ENCODE data around the gene LORICRIN.

The LORICRIN gene

DNA sequence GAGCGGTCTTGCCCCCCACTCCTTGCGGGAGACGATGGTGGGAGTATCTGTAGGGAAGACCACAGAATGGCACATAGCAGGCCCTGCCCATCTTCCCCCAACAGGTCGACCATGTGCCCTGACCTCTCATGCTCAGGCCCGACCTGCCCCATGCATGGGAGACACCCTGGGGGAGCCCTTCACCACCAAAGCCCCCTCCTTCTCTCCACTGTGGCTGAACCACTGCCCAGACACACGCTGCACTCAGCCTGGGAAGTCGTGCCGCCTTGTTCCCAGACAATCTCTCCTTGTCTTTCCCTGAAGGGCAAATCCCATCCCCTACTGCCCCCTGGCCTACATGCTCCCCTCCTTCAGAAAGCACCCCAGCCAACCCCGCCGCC, 47.7 kb downstream of the LORICRIN start:
- no peak for DNase-seq

DNA sequence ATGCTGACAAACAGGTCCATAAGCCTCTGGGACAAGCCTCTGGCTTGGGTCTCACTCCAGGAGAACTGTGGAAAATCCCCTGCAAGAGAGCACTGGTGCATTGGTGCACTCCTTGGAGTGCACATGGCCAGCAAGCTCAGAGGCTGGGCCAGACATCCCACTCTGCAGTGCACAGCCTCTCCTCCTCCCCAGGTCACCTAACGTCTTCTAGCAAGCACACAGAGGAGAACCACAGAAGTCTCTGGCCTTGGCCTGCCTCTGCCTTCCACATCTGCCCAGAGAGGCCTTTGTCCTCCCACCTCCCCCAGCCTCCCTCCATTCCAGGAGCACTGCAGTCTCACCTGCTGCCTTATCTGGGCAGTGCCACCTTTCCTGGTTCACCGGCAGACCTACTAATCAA, 49.1 kb downstream of the LORICRIN start:
- DNase-seq = no peak

DNA sequence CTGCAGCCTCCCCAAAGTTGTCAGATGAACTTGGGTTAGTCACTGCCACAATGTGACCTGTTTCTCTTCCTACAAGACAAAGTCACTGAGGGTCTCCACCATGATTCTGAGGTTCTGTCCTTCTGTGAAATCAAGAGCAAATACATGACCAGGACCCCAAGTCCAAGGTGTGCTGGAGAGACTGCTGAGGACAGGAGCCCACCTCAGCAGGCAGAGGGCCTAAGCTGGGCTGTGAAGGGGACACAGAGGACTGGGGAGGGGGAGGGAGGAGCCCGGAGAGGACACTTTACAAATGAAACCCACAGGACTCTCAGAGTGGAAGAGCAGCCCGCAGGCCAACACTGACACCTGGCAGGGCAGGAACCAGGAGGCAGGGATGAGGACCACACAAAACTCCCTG, 50.0 kb downstream of the LORICRIN start:
- DNase-seq = no peak

DNA sequence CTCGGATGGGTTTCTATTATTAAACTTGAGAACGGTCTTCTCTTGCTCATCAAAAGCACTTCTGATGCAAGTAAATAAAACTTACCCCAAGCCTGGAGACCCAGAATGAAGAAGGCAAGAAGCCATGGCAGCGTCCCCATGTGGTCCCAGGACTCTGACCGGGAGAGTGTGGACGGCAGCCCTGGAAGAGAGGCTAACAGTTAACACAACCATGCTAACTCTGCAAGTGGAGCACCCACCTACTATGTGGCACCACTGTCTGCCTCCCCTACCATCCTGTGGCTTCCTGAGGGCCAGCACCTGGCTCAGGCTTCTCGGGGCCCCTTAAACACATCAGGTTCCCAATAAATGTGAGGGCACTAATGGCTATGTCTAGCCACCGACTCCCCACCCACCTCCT, 51.0 kb downstream of the LORICRIN start:
- no peak for DNase-seq
